HepG2 (cell line): ENCODE results near the gene RNASE4. TPM values are rescaled to one million over a fixed set of nuclear protein-coding genes. Genes with fewer than 3 reads are reported as not detected.

ENCODE experiments used
- ARID4A ChIP-seq: sonication (generic); formaldehyde crosslinking; IDR thresholded peaks from 2 replicates; pipeline ENCODE4 v1.5.0; 2020; ENCODE audit warnings: mild to moderate bottlenecking, missing genetic modification reagents, borderline replicate concordance
- GATA4 ChIP-seq: sonication (generic); IDR thresholded peaks from 2 replicates; pipeline ENCODE4 v1.6.1; 2016; ENCODE audit warnings: antibody characterized with exemption, low read depth, borderline replicate concordance
- MBD4 ChIP-seq: IDR thresholded peaks from 2 replicates; pipeline ENCODE4 v1.6.1; 2012; ENCODE audit warnings: low read length, inconsistent platforms, borderline replicate concordance
- MBNL3 ChIP-seq: fragments of 250-450 bp; sonication (Bioruptor Pico); conservative IDR thresholded peaks from 2 replicates; pipeline ENCODE4 v1.8.0; 2022; ENCODE audit warnings: mild to moderate bottlenecking, inconsistent platforms
- NR2C2 ChIP-seq: sonication (generic); formaldehyde crosslinking; IDR thresholded peaks from 2 replicates; pipeline ENCODE4 v1.4.0; 2020; ENCODE audit warnings: missing genetic modification reagents, mild to moderate bottlenecking, moderate library complexity, borderline replicate concordance
- POLR2G ChIP-seq: fragments of 200-400 bp; formaldehyde crosslinking; IDR thresholded peaks from 2 replicates; pipeline ENCODE4 v1.6.1; 2018; ENCODE audit warnings: mild to moderate bottlenecking, low read depth, low read length, moderate library complexity
- SMARCC2 ChIP-seq: fragments of 450-650 bp; IDR thresholded peaks from 2 replicates; pipeline ENCODE4 v1.6.1; 2017; ENCODE audit warnings: antibody characterized with exemption, mild to moderate bottlenecking
- ZNF121 ChIP-seq: sonication (generic); formaldehyde crosslinking; IDR thresholded peaks from 2 replicates; pipeline ENCODE4 v1.5.0; 2020; ENCODE audit warnings: mild to moderate bottlenecking, missing genetic modification reagents
- ZNF225 ChIP-seq: sonication (generic); formaldehyde crosslinking; IDR thresholded peaks from 2 replicates; pipeline ENCODE4 v1.4.0; 2020; ENCODE audit warnings: mild to moderate bottlenecking, missing genetic modification reagents
- ZNF552 ChIP-seq: sonication (generic); formaldehyde crosslinking; IDR thresholded peaks from 2 replicates; pipeline ENCODE4 v1.9.0; 2022; ENCODE audit warnings: missing genetic modification reagents, mild to moderate bottlenecking, borderline replicate concordance
- ZNF572 ChIP-seq: sonication (generic); formaldehyde crosslinking; IDR thresholded peaks from 2 replicates; pipeline ENCODE4 v1.5.1; 2020; ENCODE audit warnings: mild to moderate bottlenecking, missing genetic modification reagents
- ZNF766 ChIP-seq: sonication (generic); formaldehyde crosslinking; IDR thresholded peaks from 2 replicates; pipeline ENCODE4 v1.5.0; 2020; ENCODE audit warnings: missing genetic modification reagents, borderline replicate concordance
- ZNF883 ChIP-seq: sonication (generic); formaldehyde crosslinking; IDR thresholded peaks from 2 replicates; pipeline ENCODE4 v1.5.1; 2020; ENCODE audit warnings: mild to moderate bottlenecking, missing genetic modification reagents; ENCODE audit errors: not compliant biosample characterization
- polyA plus RNA-seq, 8 experiments: library from polyadenylated mRNA; depleted of rRNA in 3 of 8; stranded (reverse) in 7 of 8; unstranded in 1 of 8; fragments of >200 nt; fragmentation: Illumina TruSeq in 4 of 8; extraction: Trizol in 4 of 8; gene quantifications; 2 replicates each; pipeline versions ENCODE4 v1.2.1 to v1.2.3, GENCODE V29; 2011 to 2016; ENCODE audit warnings: low read depth in 4 of 8, missing spikeins in 1 of 8, mixed read lengths in 1 of 8; ENCODE audit not compliant: insufficient read depth in 1 of 8
- total RNA-seq, 5 experiments: library from RNA; depleted of rRNA; stranded (reverse); fragments of >200 nt; fragmentation: Illumina TruSeq; extraction: Trizol; gene quantifications; 2 replicates each; pipeline ENCODE4 v1.2.3, GENCODE V29; 2016; ENCODE audit warnings: low read depth in 1 of 5
- TF ChIP-seq, protein P1 (sequence below): sonication (generic); formaldehyde crosslinking; IDR thresholded peaks from 2 replicates; pipeline ENCODE4 v1.4.0; 2020; ENCODE audit warnings: missing genetic modification reagents, borderline replicate concordance
- TF ChIP-seq, protein P2 (sequence below): sonication (generic); formaldehyde crosslinking; IDR thresholded peaks from 2 replicates; pipeline ENCODE4 v1.4.0; 2020; ENCODE audit warnings: low read depth, missing genetic modification reagents
- TF ChIP-seq, protein P3 (sequence below): sonication (generic); formaldehyde crosslinking; IDR thresholded peaks from 2 replicates; pipeline ENCODE4; 2020; ENCODE audit warnings: missing genetic modification reagents, mild to moderate bottlenecking, borderline replicate concordance
- TF ChIP-seq, protein P4 (sequence below): sonication (generic); formaldehyde crosslinking; IDR thresholded peaks from 2 replicates; pipeline ENCODE4 v1.8.0; 2022; ENCODE audit warnings: mild to moderate bottlenecking, missing genetic modification reagents, moderate library complexity

RNASE4 gene
- total and polyA plus RNA-seq, 2 of the 13 experiments (the other 11 are each of a cell fraction or from before 2014, with no cell fraction given): 109 to 983 TPM

- TF ChIP-seq POLR2G (peak; percentile 86; the same call in 1 of the 2 replicates), ZNF552 (CRISPR knock-in tag) (no peak; the same call in 1 of the 2 replicates), ZNF883 (CRISPR knock-in tag) (no peak), ZNF121 (CRISPR knock-in tag) (no peak), ZNF572 (CRISPR knock-in tag) (peak; percentile 3; the same call in 1 of the 2 replicates), ZNF225 (CRISPR knock-in tag) (no peak), NR2C2 (CRISPR knock-in tag) (no peak), ZNF766 (no peak), MBD4 (no peak), GATA4 (peak; percentile 28; the same call in 1 of the 2 replicates), ARID4A (CRISPR knock-in tag) (no peak), MBNL3 (no peak), SMARCC2 (no peak)
- TF ChIP-seq, protein P1, sequence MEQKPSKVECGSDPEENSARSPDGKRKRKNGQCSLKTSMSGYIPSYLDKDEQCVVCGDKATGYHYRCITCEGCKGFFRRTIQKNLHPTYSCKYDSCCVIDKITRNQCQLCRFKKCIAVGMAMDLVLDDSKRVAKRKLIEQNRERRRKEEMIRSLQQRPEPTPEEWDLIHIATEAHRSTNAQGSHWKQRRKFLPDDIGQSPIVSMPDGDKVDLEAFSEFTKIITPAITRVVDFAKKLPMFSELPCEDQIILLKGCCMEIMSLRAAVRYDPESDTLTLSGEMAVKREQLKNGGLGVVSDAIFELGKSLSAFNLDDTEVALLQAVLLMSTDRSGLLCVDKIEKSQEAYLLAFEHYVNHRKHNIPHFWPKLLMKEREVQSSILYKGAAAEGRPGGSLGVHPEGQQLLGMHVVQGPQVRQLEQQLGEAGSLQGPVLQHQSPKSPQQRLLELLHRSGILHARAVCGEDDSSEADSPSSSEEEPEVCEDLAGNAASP (CRISPR knock-in tag): no peak
- TF ChIP-seq, protein P2, sequence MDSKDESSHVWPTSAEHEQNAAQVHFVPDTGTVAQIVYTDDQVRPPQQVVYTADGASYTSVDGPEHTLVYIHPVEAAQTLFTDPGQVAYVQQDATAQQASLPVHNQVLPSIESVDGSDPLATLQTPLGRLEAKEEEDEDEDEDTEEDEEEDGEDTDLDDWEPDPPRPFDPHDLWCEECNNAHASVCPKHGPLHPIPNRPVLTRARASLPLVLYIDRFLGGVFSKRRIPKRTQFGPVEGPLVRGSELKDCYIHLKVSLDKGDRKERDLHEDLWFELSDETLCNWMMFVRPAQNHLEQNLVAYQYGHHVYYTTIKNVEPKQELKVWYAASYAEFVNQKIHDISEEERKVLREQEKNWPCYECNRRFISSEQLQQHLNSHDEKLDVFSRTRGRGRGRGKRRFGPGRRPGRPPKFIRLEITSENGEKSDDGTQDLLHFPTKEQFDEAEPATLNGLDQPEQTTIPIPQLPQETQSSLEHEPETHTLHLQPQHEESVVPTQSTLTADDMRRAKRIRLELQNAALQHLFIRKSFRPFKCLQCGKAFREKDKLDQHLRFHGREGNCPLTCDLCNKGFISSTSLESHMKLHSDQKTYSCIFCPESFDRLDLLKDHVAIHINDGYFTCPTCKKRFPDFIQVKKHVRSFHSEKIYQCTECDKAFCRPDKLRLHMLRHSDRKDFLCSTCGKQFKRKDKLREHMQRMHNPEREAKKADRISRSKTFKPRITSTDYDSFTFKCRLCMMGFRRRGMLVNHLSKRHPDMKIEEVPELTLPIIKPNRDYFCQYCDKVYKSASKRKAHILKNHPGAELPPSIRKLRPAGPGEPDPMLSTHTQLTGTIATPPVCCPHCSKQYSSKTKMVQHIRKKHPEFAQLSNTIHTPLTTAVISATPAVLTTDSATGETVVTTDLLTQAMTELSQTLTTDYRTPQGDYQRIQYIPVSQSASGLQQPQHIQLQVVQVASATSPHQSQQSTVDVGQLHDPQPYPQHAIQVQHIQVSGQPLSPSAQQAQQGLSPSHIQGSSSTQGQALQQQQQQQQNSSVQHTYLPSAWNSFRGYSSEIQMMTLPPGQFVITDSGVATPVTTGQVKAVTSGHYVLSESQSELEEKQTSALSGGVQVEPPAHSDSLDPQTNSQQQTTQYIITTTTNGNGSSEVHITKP (CRISPR knock-in tag): 0 out of 2 replicates have a peak, but pooled peaks have one; percentile 8
- TF ChIP-seq, protein P3, sequence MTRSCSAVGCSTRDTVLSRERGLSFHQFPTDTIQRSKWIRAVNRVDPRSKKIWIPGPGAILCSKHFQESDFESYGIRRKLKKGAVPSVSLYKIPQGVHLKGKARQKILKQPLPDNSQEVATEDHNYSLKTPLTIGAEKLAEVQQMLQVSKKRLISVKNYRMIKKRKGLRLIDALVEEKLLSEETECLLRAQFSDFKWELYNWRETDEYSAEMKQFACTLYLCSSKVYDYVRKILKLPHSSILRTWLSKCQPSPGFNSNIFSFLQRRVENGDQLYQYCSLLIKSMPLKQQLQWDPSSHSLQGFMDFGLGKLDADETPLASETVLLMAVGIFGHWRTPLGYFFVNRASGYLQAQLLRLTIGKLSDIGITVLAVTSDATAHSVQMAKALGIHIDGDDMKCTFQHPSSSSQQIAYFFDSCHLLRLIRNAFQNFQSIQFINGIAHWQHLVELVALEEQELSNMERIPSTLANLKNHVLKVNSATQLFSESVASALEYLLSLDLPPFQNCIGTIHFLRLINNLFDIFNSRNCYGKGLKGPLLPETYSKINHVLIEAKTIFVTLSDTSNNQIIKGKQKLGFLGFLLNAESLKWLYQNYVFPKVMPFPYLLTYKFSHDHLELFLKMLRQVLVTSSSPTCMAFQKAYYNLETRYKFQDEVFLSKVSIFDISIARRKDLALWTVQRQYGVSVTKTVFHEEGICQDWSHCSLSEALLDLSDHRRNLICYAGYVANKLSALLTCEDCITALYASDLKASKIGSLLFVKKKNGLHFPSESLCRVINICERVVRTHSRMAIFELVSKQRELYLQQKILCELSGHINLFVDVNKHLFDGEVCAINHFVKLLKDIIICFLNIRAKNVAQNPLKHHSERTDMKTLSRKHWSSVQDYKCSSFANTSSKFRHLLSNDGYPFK (CRISPR knock-in tag): peak; percentile 83; the same call in 1 of the 2 replicates
- TF ChIP-seq, protein P4, sequence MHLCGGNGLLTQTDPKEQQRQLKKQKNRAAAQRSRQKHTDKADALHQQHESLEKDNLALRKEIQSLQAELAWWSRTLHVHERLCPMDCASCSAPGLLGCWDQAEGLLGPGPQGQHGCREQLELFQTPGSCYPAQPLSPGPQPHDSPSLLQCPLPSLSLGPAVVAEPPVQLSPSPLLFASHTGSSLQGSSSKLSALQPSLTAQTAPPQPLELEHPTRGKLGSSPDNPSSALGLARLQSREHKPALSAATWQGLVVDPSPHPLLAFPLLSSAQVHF (CRISPR knock-in tag): no peak
Measured at GRCh38 chr14:20682127-20682434, 2.3 kb upstream of the RNASE4 start (continued).
